HG02970 (cell line): ENCODE measurements around the gene LIN54.

Experiments used
- ATAC-seq: cut with Tn5 transposase; IDR thresholded peaks from one replicate; pipeline ENCODE4 v1.9.1; 2021; ENCODE audit warnings: mild to moderate bottlenecking, moderate library complexity, moderate number of reproducible peaks; ENCODE audit not compliant: unreplicated experiment, low FRiP score

The LIN54 gene

GRCh38 chr4:82898322-82899243 lies 112.0 kb downstream of the LIN54 start:
- no peak for ATAC-seq

DNA sequence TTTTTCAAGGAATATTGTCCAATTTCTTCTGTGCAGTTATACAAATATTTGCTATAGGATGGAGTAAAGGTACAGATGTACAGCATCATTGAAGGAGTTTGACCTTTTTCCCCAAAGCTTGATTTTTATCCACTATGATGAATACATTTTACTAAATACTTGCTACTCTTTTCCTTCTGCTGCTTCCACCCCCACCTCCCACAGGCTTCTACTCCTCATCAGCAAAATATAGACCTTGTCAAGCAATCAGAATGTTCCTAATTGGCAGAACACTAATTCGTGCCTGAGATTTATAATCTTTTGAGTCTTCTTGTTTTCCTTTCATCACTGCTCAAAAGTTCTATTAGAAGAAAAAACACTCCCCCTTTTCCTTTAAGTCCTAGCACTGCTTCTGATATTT lies 113.9 kb downstream of the LIN54 start:
- ATAC-seq: no peak

DNA sequence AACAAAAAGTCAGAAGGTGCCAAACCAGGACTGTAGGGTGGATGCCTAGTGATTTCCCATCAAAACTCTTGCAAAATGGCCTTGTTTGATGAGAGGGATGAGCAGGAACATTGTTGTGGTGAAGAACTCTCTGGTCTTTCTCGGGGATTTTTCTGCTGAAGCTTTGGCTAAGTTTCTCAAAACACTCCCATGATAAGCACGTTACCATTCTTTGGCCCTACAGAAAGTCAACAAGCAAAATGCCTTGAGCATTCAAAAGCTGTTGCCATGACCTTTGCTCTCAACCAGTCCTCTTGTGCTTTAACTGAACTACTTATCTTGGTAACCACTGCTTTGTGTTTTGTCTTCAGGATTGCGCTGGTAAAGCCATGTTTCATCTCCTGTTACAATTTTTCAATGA lies 116.7 kb downstream of the LIN54 start:
- ATAC-seq: no peak

DNA sequence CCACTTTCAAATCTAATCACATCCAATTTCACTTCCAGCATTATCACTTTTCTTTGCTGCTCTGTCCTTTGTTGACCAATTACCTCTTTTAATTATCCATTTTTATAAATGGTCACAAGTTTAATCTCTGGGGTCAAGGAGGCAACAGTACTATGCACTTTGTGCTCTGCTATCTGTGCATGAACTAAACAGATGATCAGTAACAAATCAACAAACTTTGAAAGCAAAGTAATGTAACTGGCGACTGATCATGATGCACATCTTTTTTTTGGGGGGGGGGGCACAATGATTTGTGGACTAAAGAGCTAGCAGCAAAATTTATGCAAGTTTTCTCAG lies 118.2 kb downstream of the LIN54 start:
- ATAC-seq: no peak

DNA sequence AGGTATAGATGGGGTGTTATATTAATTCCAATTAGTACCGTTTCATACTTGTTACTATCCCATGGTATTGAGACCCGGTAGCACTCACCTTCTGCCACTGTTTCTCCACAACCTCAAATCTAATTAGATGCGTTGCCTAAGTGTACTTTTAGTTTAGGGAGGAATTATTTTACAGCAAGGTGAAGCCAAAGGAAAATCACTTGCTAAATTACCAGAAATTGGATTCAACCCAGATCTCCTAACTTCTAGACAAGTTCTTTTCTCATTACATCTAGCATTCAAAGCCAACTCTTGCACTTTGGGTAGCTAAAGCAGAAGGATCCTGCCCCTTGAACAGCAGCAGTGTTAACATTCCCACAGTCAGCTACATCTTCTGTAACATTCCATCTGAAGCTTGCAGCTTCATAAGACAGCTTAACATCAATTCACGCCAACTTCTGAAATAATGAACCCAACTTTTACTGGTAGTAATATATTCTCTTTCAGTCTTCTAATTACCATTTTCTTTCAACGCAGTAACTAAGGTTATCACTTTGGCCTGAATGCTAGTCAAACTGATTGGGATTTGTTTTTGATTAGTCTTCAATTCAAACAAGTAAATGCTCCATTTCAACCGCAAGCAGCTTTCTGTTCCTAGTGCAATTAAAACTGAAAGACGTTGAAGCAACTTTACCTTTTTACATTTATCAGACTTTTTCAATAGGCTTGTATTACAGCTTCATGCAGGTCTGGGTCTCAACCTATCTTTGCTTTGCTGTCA lies 118.7 kb downstream of the LIN54 start:
- ATAC-seq: no peak

GRCh38 chr4:82890901-82891706 lies 119.5 kb downstream of the LIN54 start, which contains the start of gene SEC31A:
Gene SEC31A (minus strand): TSS chr4:82891153. CDS start chr4:82881936, 9,217 bp downstream.
- peak; percentile 89 for ATAC-seq

DNA sequence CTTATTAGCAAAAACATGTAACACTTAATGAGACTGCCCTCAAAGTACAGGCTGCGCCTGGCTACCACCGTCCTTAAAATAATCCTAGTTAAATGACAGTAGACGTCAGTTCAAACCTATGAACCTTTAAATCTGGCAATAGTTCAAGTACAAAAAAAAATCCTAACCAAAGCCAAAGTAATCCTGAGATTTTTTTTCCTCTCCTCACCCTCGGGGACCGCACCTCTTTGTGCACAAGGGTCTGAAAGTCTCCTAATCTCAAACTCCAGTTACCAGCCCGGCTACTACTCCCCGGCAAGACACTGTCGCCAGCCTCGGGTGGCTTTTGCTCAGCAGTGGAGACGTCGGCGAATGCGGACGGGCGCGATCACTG lies 120.1 kb downstream of the LIN54 start:
- no peak for ATAC-seq

DNA sequence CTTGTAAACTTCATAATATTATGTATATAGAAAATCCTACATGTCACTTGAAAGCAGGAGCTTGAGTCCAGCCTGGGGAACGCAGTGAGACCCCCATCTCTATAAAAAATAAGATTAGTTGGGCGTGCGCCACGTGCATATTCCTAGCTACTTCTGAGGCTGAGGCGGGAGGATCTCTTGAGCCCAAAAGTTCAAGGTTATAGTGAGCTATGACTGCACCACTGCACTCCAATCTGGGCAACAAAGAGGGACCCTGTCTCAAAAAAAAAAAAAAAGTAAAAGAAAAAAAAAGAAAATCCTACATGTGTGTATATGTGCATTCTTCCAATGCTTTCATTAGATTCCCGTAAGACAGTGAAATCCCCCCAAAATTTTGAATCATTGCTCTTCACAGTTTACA lies 121.3 kb downstream of the LIN54 start:
- no peak for ATAC-seq

- no peak for ATAC-seq
Observed at GRCh38 chr4:82886147-82886942, 124.3 kb downstream of the LIN54 start.

DNA sequence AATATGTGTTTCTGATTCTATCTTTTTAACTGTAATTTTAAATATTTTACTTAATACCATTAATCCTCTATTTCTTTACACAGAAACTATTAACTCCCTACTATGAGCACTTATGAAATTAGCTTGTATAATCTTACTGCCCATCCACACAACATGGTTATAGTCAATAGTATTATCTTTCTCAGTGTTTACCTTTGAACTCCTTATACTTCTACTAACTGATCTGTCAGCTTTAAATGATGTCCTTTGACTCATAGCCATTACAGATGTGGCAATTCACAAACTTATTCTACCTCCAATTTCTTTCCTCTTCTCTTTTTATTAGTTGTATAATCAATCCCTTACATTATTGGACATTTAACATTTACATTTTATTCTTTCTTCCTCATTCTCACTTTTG lies 125.2 kb downstream of the LIN54 start:
- no peak for ATAC-seq
